Thymus (tissue), 11 donors: ENCODE data around the gene DNAJC16. TPM values are rescaled to one million over a fixed set of nuclear protein-coding genes. Genes with fewer than 3 reads are reported as not detected.
A peak's percentile ranks its signal among the peaks of the same experiment; 100 is the strongest.

ENCODE experiments used
- DNase-seq, 9 donors: peaks; one replicate each; pipeline ENCODE4 v3.0.0-alpha.2; 2013; ENCODE audit warnings: low spot score in 9 of 9, low read depth in 6 of 9, missing footprints in 1 of 9
- H3K27ac ChIP-seq, 2 donors: one replicate each; pipeline ENCODE4 v1.5.1; 2013; ENCODE audit warnings: control low read depth in 1 of 2, low read depth in 1 of 2, low read length in 1 of 2, mild to moderate bottlenecking in 1 of 2, moderate library complexity in 1 of 2
- H3K27me3 ChIP-seq, 2 donors: one replicate each; pipeline ENCODE4 v1.5.1; 2013; ENCODE audit warnings: low read length in 1 of 2; ENCODE audit not compliant: control insufficient read depth in 2 of 2, insufficient read depth in 1 of 2
- H3K36me3 ChIP-seq, 2 donors: one replicate each; pipeline ENCODE4 v1.5.1; 2013; ENCODE audit warnings: low read length in 1 of 2, mild to moderate bottlenecking in 1 of 2, moderate library complexity in 1 of 2; ENCODE audit not compliant: control insufficient read depth in 2 of 2, insufficient read depth in 2 of 2
- H3K4me1 ChIP-seq, 2 donors: one replicate each; pipeline ENCODE4 v1.5.1; 2013; ENCODE audit warnings: low read length in 2 of 2; ENCODE audit not compliant: control insufficient read depth in 2 of 2, insufficient read depth in 2 of 2
- H3K4me3 ChIP-seq, 2 donors: one replicate each; pipeline ENCODE4 v1.5.1; 2013; ENCODE audit warnings: low read length in 2 of 2, control low read depth in 1 of 2, mild to moderate bottlenecking in 1 of 2
- H3K9me3 ChIP-seq, 2 donors: one replicate each; pipeline ENCODE4 v1.5.1; 2013; ENCODE audit warnings: low read length in 1 of 2, mild to moderate bottlenecking in 1 of 2; ENCODE audit not compliant: control insufficient read depth in 2 of 2, insufficient read depth in 1 of 2
- WGBS: extraction: QIAGEN DNeasy Blood & Tissue Kit; methylation state at CpG from one replicate; pipeline ENCODE4 v1.1.7; 2013; 5-methylcytosine and 5-hydroxymethylcytosine counted together
- polyA plus RNA-seq: library from polyadenylated mRNA; stranded (reverse); fragments of 200-250 nt; gene quantifications from one replicate; pipeline ENCODE4 v1.2.3, GENCODE V29; 2013
- total RNA-seq: library from RNA; stranded (reverse); fragments of 120-200 nt; gene quantifications from one replicate; pipeline ENCODE4 v1.2.4, GENCODE V29; 2013
- donor health status: healthy.

The DNAJC16 gene
- total and polyA plus RNA-seq, 2 donors: 6.5 to 8.4 TPM

DNA sequence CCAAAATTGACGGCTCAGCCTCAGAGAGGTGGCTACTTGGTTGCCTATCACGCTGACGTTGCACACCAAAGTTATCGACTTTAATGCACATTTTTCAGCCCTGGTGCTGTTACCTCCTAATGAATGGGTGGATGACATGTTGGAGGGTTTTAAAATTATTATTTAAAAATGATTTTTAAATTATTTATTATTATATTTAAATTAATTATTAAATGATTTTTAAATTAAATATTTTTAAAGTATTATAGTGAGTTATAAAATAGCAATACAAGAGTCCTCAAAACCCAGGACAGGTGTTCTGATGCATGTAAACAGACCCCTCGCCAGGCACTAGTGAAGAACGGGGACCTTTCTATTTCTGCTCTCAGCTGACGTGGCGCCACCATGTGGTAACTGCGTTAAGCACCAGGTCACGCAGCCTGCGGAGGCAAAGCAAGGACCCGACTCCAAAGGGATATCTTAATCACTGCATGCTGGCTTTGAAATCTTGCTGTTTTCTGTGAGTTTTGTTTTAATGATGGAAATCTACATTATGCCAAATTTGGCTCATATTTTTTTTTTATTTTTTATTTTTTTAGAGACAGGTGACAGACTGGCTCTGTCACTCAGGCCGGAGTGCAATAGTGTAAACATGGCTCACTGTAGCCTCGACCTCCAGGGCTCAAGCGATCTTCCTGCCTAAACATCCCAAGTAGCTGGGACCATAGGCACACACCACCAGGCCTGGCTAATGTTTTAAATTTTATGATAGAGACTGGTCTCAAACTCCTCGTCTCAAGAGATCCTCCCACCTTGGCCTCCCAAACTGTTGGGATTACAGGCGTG, 25.2 kb upstream of the DNAJC16 start:
- no peak overlapping the region for H3K27ac ChIP-seq
- H3K9me3 ChIP-seq: no peaks in the 10 kb centered on the region
- H3K36me3 ChIP-seq: peaks cover 2 to 3% of the 10 kb centered on the region in 2 donors
- H3K4me1 ChIP-seq: no peaks in the 10 kb centered on the region
- H3K27me3 ChIP-seq: no peaks in the 10 kb centered on the region
- WGBS: 77% methylated on average over 17 of the region's 17 CpGs
- H3K4me3 ChIP-seq: no peak overlapping the region
- DNase-seq: peak in 5 of 9 donors; percentile 17 to 50 (median 26)

DNA sequence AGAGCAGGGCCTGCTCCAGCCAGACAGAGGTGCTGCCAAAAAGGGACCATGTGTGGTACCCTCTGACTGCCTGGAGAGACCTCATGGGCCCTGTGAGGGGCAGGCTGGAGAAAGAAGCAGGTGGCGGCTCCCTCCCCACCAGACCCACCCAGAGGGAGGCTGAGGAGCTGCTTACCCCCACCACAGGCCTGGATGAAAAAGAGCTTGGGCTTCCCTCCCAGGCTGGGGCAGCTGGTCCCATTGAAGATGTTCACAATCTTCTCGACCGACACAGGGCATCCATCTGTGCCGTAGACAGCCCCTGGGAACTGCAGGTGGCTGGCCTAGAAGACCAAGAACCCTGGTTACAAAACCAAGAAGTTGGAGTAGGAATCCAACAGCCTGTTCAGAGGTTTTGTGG, 22.2 kb upstream of the DNAJC16 start:
- Histone ChIP-seq H3K4me1 (no peaks in the 10 kb centered on the region), H3K27me3 (no peaks in the 10 kb centered on the region), H3K4me3 (no peak overlapping the region), H3K27ac (no peak overlapping the region), H3K9me3 (no peaks in the 10 kb centered on the region), H3K36me3 (peaks cover 2 to 3% of the 10 kb centered on the region in 2 donors)
- no peak for DNase-seq
- 93% methylated on average over 4 of the region's 4 CpGs for WGBS

DNA sequence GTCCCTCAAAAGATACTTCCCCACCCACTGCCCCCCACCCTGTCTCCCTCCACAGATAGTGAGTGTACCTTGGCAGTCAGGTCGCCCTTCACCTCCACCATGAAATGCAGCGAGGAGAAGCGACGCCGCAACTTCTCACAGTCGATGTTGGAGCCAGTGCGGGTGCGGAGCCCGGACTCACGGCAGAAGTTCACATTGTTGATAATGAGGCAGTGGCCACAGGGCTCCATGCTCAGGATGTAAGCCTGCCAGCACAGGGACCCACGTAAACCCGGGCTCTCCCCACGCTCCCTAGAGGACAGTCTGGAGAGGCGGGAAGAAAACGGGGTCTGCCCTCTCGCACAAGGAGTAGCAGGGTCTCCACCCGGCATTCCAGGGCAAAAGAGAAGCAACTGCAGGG, 19.8 kb upstream of the DNAJC16 start:
- no peak for DNase-seq
- no peaks in the 10 kb centered on the region for H3K4me1 ChIP-seq
- WGBS: 98% methylated on average over 17 of the region's 17 CpGs
- H3K36me3 ChIP-seq: peaks cover 2 to 3% of the 10 kb centered on the region in 2 donors
- no peak overlapping the region for H3K4me3 ChIP-seq
- no peaks in the 10 kb centered on the region for H3K9me3 ChIP-seq
- H3K27me3 ChIP-seq: no peaks in the 10 kb centered on the region
- H3K27ac ChIP-seq: no peak overlapping the region

DNA sequence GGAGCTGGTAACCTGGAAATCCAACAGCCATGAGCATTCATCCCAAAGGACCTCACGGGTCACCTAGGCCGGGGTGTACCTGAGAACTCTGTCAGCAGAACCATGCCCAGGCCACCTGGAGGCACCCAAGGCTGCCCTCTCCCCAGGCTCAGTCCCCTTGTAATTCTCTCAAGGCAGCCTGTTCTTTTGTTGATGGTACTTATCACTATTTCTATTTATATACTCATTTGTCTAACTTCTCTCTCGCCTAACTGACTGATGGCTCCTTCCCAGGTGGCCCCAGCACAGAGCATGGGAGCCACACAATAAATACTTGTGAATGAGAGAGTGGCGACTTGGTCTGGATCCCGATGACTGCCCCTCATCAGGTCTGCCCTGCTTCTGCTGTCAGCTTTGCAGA, 19.4 kb upstream of the DNAJC16 start:
- no peaks in the 10 kb centered on the region for H3K27me3 ChIP-seq
- peaks cover 2 to 3% of the 10 kb centered on the region in 2 donors for H3K36me3 ChIP-seq
- H3K4me3 ChIP-seq: no peak overlapping the region
- no peak for DNase-seq
- H3K27ac ChIP-seq: no peak overlapping the region
- 97% methylated on average over 5 of the region's 5 CpGs for WGBS
- no peaks in the 10 kb centered on the region for H3K9me3 ChIP-seq
- H3K4me1 ChIP-seq: no peaks in the 10 kb centered on the region

DNA sequence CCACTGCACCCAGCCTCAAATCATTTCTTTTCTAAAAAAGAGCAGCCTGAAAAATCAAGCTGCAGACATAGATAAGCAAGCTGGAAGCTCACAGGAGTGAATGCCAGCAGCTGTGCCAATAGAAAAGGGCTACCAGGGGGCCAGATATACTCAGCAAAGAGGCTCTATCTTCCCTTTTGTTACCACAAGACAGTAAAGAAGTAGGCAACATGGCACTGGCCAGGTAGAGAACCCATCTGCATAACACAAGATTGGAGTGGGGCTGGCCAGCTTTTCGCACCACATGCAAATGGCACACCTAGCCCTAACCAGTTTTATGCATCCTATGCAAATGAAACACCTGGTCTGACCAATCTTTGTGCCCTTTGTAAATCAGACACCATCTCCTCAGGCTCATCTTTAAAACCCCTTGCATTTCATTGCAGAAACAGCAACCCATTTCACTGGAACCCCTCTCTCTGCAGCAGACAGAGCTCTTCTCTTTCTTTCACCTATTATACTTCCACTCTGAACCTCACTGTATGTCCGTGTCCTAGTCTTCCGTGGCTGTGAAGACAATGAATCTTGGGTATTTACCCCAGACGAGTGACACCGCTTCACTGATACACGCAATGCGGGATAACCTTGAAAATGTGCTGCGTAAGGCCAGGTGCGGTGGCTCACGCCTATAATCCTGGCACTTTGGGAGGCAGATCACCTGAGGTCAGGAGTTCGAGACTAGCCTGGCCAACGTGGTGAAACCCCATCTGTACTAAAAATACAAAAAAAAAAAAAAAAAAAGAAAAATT, 17.8 kb upstream of the DNAJC16 start:
- 95% methylated on average over 12 of the region's 12 CpGs for WGBS
- Histone ChIP-seq H3K27ac (no peak overlapping the region), H3K27me3 (no peaks in the 10 kb centered on the region), H3K9me3 (no peaks in the 10 kb centered on the region), H3K36me3 (peaks cover 2 to 3% of the 10 kb centered on the region in 2 donors), H3K4me1 (no peaks in the 10 kb centered on the region), H3K4me3 (no peak overlapping the region)
- DNase-seq: no peak

DNA sequence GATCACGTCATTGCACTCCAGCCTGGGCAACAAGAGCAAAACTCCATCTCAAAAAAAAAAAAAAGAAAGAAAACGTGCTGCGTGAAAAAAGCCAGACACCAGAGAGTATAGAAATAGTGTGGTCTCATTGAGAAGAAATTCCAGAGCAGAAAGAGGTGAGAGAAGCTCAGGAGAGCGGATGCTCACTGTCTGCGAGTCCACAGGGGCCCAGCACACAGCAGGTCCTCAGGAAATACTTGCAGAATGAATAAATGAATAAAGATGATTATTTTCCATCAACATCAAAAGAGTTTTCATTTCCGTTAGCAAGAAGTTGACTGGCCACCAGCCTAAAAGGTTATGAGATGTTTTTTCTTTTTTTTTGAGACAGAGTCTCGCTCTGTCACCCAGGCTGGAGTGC, 17.1 kb upstream of the DNAJC16 start:
- H3K4me1 ChIP-seq: no peaks in the 10 kb centered on the region
- 94% methylated on average over 7 of the region's 7 CpGs for WGBS
- no peaks in the 10 kb centered on the region for H3K27me3 ChIP-seq

DNA sequence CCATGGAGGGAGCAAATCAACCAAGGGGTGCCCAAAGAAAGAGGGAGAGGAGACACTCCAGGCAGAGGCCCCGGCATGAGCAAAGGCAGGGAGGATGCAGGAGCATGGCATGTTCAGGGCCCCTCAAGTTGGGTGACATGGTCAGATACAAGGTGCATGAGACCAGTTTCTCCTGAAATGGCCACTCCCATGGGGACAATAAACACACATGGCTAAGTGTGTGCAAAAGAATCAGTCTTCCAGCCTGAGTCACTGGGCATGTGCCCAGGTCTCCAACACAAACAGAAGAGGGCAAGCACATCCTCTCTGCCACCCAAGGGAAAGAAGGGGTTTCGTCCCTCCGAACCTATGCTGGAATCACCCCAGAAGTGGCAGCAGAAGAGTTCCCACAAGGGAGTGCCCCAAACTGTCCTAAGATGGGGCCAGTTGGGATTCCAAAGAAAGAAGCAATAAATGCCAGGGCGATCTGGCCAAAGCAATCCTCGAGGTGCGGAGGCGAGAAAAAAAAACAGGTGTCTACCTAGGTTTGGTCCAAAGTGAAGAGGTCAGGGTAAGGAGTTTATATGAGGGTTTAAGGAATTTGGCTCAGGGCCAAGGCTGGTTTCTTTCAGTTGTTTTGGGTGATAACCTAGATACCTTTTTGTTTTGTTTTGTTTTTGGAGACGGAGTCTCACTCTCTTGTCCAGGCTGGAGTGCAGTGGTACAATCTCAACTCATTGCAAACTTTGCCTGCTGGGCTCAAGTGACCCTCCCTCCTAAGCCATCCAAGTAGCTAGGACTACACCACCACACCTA, 15.8 kb upstream of the DNAJC16 start:
- H3K36me3 ChIP-seq: peaks cover 0 to under 1% of the 10 kb centered on the region in 2 donors
- WGBS: 99% methylated on average over 8 of the region's 8 CpGs
- no peaks in the 10 kb centered on the region for H3K27me3 ChIP-seq
- no peak for DNase-seq
- H3K4me1 ChIP-seq: no peaks in the 10 kb centered on the region
- H3K27ac ChIP-seq: no peak overlapping the region
- no peak overlapping the region for H3K4me3 ChIP-seq
- H3K9me3 ChIP-seq: no peaks in the 10 kb centered on the region

More for the DNA sequence above, 17.1 kb upstream of the DNAJC16 start:
- Histone ChIP-seq H3K4me3 (no peak overlapping the region), H3K27ac (no peak overlapping the region), H3K36me3 (peaks cover 2 to 3% of the 10 kb centered on the region in 2 donors), H3K9me3 (no peaks in the 10 kb centered on the region)
- no peak for DNase-seq

DNA sequence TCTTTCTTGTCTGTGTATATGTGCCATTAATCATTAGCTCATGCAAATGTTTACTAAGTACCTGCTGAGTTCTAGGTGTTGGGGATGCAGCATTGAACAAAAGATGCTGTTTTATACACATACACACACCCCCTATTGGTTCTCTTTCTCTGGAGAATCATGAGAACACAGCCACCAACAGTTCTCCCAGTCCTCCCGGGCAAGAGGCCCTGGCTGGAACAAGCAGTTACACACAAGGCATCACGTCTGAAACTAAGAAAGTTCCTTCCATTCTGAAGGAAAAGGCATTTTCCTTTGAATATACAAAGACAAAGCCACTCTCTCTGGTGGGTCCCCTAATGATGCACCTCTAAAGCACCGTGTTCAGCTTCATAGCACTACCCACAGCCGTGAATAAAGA, 13.5 kb upstream of the DNAJC16 start:
- Histone ChIP-seq H3K4me3 (no peak overlapping the region), H3K36me3 (no peaks in the 10 kb centered on the region), H3K27ac (no peak overlapping the region), H3K4me1 (no peaks in the 10 kb centered on the region), H3K9me3 (no peaks in the 10 kb centered on the region), H3K27me3 (no peaks in the 10 kb centered on the region)
- 96% methylated on average over 4 of the region's 4 CpGs for WGBS
- DNase-seq: no peak
